Stomach (tissue), 9 donors: ENCODE results near the gene JSRP1. TPM values are rescaled to one million over a fixed set of nuclear protein-coding genes. Genes with fewer than 3 reads are reported as not detected.

ENCODE experiments used
- DNase-seq, 2 donors: peaks; one replicate each; pipeline versions ENCODE4 v3.0.0 to v3.0.0-alpha.2; 2013 to 2019
- H3K27ac ChIP-seq, 5 donors: fragments of 200-600 bp in 4 of 5; sonication (generic) in 4 of 5; one replicate each; pipeline ENCODE4 v1.5.1; 2013 to 2019; ENCODE audit warnings: mild to moderate bottlenecking in 1 of 5, moderate library complexity in 1 of 5
- H3K27me3 ChIP-seq, 3 donors: fragments of 200-600 bp; sonication (generic); one replicate each; pipeline ENCODE4 v1.5.1; 2017 to 2019; ENCODE audit warnings: mixed run types in 1 of 3
- H3K36me3 ChIP-seq, 4 donors: fragments of 200-600 bp; sonication (generic); 1 replicate in 3 of 4; 2 replicates in 1 of 4; pipeline ENCODE4 v1.5.1; 2016 to 2019
- H3K4me1 ChIP-seq, 4 donors: fragments of 200-600 bp; sonication (generic); one replicate each; pipeline ENCODE4 v1.5.1; 2016 to 2019
- H3K4me3 ChIP-seq, 4 donors: fragments of 200-600 bp; sonication (generic) in 3 of 4; one replicate each; pipeline ENCODE4 v1.5.1; 2016 to 2019; ENCODE audit warnings: mild to moderate bottlenecking in 1 of 4
- H3K9me3 ChIP-seq, 4 donors: fragments of 200-600 bp; sonication (generic); one replicate each; pipeline ENCODE4 v1.5.1; 2016 to 2019
- CTCF ChIP-seq, 7 experiments: fragments of 450-650 bp in 4 of 7; fragments of 200-600 bp in 3 of 7; sonication (generic) in 3 of 7; IDR thresholded peaks; one replicate each; pipeline ENCODE4 v1.5.1; 2016 to 2019; ENCODE audit warnings: antibody characterized with exemption in 7 of 7, control low read depth in 2 of 7, mild to moderate bottlenecking in 1 of 7
- EP300 ChIP-seq: sonication (generic); formaldehyde crosslinking; IDR thresholded peaks from one replicate; pipeline ENCODE4 v1.6.1; 2017; ENCODE audit warnings: antibody characterized with exemption
- POLR2A ChIP-seq, 4 donors: fragments of 450-650 bp; IDR thresholded peaks; one replicate each; pipeline ENCODE4 v1.6.1; 2016; ENCODE audit warnings: antibody characterized with exemption in 4 of 4, control low read depth in 2 of 4, mild to moderate bottlenecking in 1 of 4, moderate library complexity in 1 of 4
- POLR2AphosphoS5 ChIP-seq, 3 donors: sonication (generic); formaldehyde crosslinking; IDR thresholded peaks; one replicate each; pipeline ENCODE4 v1.6.1; 2016; ENCODE audit warnings: antibody characterized with exemption in 3 of 3
- WGBS, 5 donors: extraction: QIAGEN DNeasy Blood & Tissue Kit in 3 of 5; methylation state at CpG; one replicate each; pipeline versions ENCODE4 v1.1.5 to v1.1.7; 2013 to 2018; 5-methylcytosine and 5-hydroxymethylcytosine counted together
- intact Hi-C: fragments of 100-400 bp; cut with DNase I; formaldehyde crosslinking; loops from one replicate; pipeline ENCODE4 v1.15.1; 2023; ENCODE audit warnings: low total_unique reads
- polyA plus RNA-seq, 3 donors: library from polyadenylated mRNA; stranded (reverse); fragments of 200-250 nt; gene quantifications; one replicate each; pipeline ENCODE4 v1.2.3, GENCODE V29; 2013
- total RNA-seq, 5 donors: library from RNA; depleted of rRNA; stranded (reverse); fragments of >200 nt; gene quantifications; one replicate each; pipeline versions ENCODE4 v1.1.0 to v1.2.3, GENCODE V29; 2014 to 2016
- donor health status: healthy with polysubstance abuse.
- donor health status: Bipolar disorder and iron deficiency.
- donor health status: healthy.

Gene JSRP1
- total and polyA plus RNA-seq, 8 donors, result 0.58 to 0.75 (median 0.68) TPM; not detected in 5

GRCh38 chr19:2269244-2270156 lies 13.3 kb upstream of the JSRP1 start:
- Histone ChIP-seq H3K27me3 (no peaks in the 10 kb centered on the region), H3K4me1 (peaks cover 38 to 78% (median 58%) of the 10 kb centered on the region in 4 donors), H3K36me3 (peaks cover 13 to 23% (median 21%) of the 10 kb centered on the region in 4 donors), H3K9me3 (no peaks in the 10 kb centered on the region), H3K4me3 (peak overlapping the region; percentile 97 to 100 (median 99)), H3K27ac (peak overlapping the region; percentile 96 to 99 (median 98))
- DNase-seq, result peak; percentile 98 to 99
- 0 to 1% (median 0%) methylated on average over 49 to 103 of the region's 103 CpGs for WGBS, 5 donors
- TF ChIP-seq EP300 (no peak), POLR2AphosphoS5 (IDR thresholded peaks at IDR 0.05) (peak; percentile 98 to 100 (median 100)), POLR2A (IDR thresholded peaks at IDR 0.05) (peak in 2 of 4 donors; percentile 96 to 98), CTCF (IDR thresholded peaks at IDR 0.05) (peak in 1 of 7 experiments; percentile 27)
- intact Hi-C loops, result loop anchor here (5.0 kb wide), 1 partner anchor 37 kb away; no protein-coding TSS in a partner anchor

GRCh38 chr19:2268861-2269243 lies 12.6 kb upstream of the JSRP1 start:
- intact Hi-C loops, result no loop called here
- Histone ChIP-seq H3K27ac (peak overlapping the region; percentile 77 to 99 (median 98)), H3K9me3 (no peaks in the 10 kb centered on the region), H3K4me1 (peaks cover 36 to 72% (median 51%) of the 10 kb centered on the region in 4 donors), H3K27me3 (no peaks in the 10 kb centered on the region), H3K36me3 (peaks cover 13 to 23% (median 21%) of the 10 kb centered on the region in 4 donors), H3K4me3 (peak overlapping the region; percentile 97 to 100 (median 99))
- TF ChIP-seq CTCF (IDR thresholded peaks at IDR 0.05) (no peak), POLR2A (IDR thresholded peaks at IDR 0.05) (no peak), POLR2AphosphoS5 (IDR thresholded peaks at IDR 0.05) (no peak), EP300 (no peak)
- DNase-seq, result no peak
- WGBS, 5 donors, result 1 to 4% (median 1%) methylated on average over 7 to 19 of the region's 19 CpGs

- DNase-seq, result no peak
- Histone ChIP-seq H3K4me1 (peaks cover 32 to 68% (median 47%) of the 10 kb centered on the region in 4 donors), H3K9me3 (no peaks in the 10 kb centered on the region), H3K27me3 (no peaks in the 10 kb centered on the region), H3K27ac (peak overlapping the region in 3 of 5 donors; percentile 96 to 99 (median 99)), H3K36me3 (peaks cover 13 to 23% (median 21%) of the 10 kb centered on the region in 4 donors), H3K4me3 (peak overlapping the region; percentile 97 to 100 (median 99))
- WGBS, 5 donors, result 76 to 87% (median 83%) methylated on average over 4 of the region's 4 CpGs
- TF ChIP-seq EP300 (no peak), POLR2AphosphoS5 (IDR thresholded peaks at IDR 0.05) (no peak), CTCF (IDR thresholded peaks at IDR 0.05) (no peak), POLR2A (IDR thresholded peaks at IDR 0.05) (no peak)
- intact Hi-C loops, result no loop called here
Observed at GRCh38 chr19:2268480-2268830, 12.2 kb upstream of the JSRP1 start.

GRCh38 chr19:2266183-2266993 lies 10.2 kb upstream of the JSRP1 start:
- Histone ChIP-seq H3K9me3 (no peaks in the 10 kb centered on the region), H3K4me1 (peaks cover 12 to 48% (median 26%) of the 10 kb centered on the region in 4 donors), H3K36me3 (peaks cover 0 to 3% (median 2%) of the 10 kb centered on the region in 4 donors), H3K27ac (peak overlapping the region in 4 of 5 donors; percentile 19 to 64 (median 40)), H3K27me3 (no peaks in the 10 kb centered on the region), H3K4me3 (no peak overlapping the region)
- WGBS, 5 donors, result 43 to 48% (median 45%) methylated on average over 13 to 18 of the region's 18 CpGs
- peak; percentile 89 to 93 for DNase-seq
- intact Hi-C loops, result no loop called here
- TF ChIP-seq POLR2AphosphoS5 (IDR thresholded peaks at IDR 0.05), result peak in 2 of 3 donors; percentile 32 to 67
- no peak for TF ChIP-seq CTCF (IDR thresholded peaks at IDR 0.05)
